OCI-LY7 (cell line): ENCODE results near the gene HAPLN1. TPM values are rescaled to one million over a fixed set of nuclear protein-coding genes. Genes with fewer than 3 reads are reported as not detected.

Source experiments
- BruUV-seq: library from RNA; stranded (reverse); fragments of 400-500 nt; replicated peaks from 2 replicates; lab custom pipeline; 2021; lab: Mats Ljungman, UMichigan
- CTCF ChIA-PET: fragments of 300-600 bp; sonication (Branson Sonifier 250); formaldehyde crosslinking; loops from one replicate; lab custom pipeline; 2022; ENCODE audit warnings: antibody characterized with exemption; ENCODE audit not compliant: unreplicated experiment; lab: Charles Lee
- POLR2A ChIA-PET: fragments of 300-600 bp; sonication (Branson Sonifier 250); formaldehyde crosslinking; loops from one replicate; lab custom pipeline; 2022; ENCODE audit warnings: antibody characterized with exemption; lab: Charles Lee
- DNase-seq: peaks from one replicate; pipeline ENCODE4 v3.0.0-alpha.2; 2015; ENCODE audit warnings: low spot score
- H2AFZ ChIP-seq: fragments of 200-600 bp; sonication (generic), shearing (Covaris generic); 2 replicates; pipeline ENCODE4 v1.6.1; 2014; ENCODE audit warnings: mild to moderate bottlenecking, antibody characterized with exemption, low read length, moderate library complexity
- H3K27ac ChIP-seq: fragments of 200-600 bp; sonication (generic); 2 replicates; pipeline ENCODE4 v1.5.1; 2014; ENCODE audit warnings: mixed run types, low read depth, mild to moderate bottlenecking, moderate library complexity, low read length, inconsistent platforms; ENCODE audit not compliant: poor library complexity, severe bottlenecking
- H3K36me3 ChIP-seq: fragments of 200-600 bp; sonication (generic); 2 replicates; pipeline ENCODE4 v1.6.1; 2014; ENCODE audit warnings: mild to moderate bottlenecking, antibody characterized with exemption, low read length, moderate library complexity, mixed read lengths; ENCODE audit not compliant: insufficient read depth
- H3K4me1 ChIP-seq: fragments of 200-600 bp; sonication (generic); 2 replicates; pipeline ENCODE4 v1.5.1; 2014; ENCODE audit warnings: mild to moderate bottlenecking, low read length; ENCODE audit not compliant: insufficient read depth, poor library complexity, severe bottlenecking
- H3K4me2 ChIP-seq: fragments of 200-600 bp; sonication (generic); 2 replicates; pipeline ENCODE4 v1.6.1; 2014; ENCODE audit warnings: mild to moderate bottlenecking, low read length
- H3K4me3 ChIP-seq: fragments of 200-600 bp; sonication (generic); 2 replicates; pipeline ENCODE4 v1.5.1; 2014; ENCODE audit warnings: mild to moderate bottlenecking, low read depth, low read length; ENCODE audit not compliant: poor library complexity, severe bottlenecking
- H3K79me2 ChIP-seq: fragments of 200-600 bp; sonication (generic); 2 replicates; pipeline ENCODE4 v1.6.1; 2016; ENCODE audit warnings: low read depth, mild to moderate bottlenecking, low read length, moderate library complexity, mixed read lengths; ENCODE audit not compliant: insufficient read depth
- H3K9me2 ChIP-seq: fragments of 200-600 bp; sonication (generic); 2 replicates; pipeline ENCODE4 v1.6.1; 2016; ENCODE audit warnings: mild to moderate bottlenecking, low read length, mixed read lengths; ENCODE audit not compliant: insufficient read depth
- H3K9me3 ChIP-seq: fragments of 200-600 bp; sonication (generic); 2 replicates; pipeline ENCODE4 v1.6.1; 2014; ENCODE audit warnings: mild to moderate bottlenecking, mixed run types, low read length, mixed read lengths
- H4K20me1 ChIP-seq: fragments of 200-600 bp; sonication (generic); 2 replicates; pipeline ENCODE4 v1.6.1; 2014; ENCODE audit warnings: mild to moderate bottlenecking, antibody characterized with exemption, low read length, moderate library complexity, mixed read lengths; ENCODE audit not compliant: insufficient read depth
- CTCF ChIP-seq: fragments of 200-600 bp; sonication (generic); conservative IDR thresholded peaks from 2 replicates; pipeline ENCODE4 v1.5.1; 2014; ENCODE audit warnings: mild to moderate bottlenecking, antibody characterized with exemption, low read length, moderate library complexity, mixed read lengths
- EZH2phosphoT487 ChIP-seq: fragments of 200-600 bp; sonication (generic); IDR thresholded peaks from 2 replicates; pipeline ENCODE4 v1.6.1; 2018; ENCODE audit warnings: low read depth, borderline replicate concordance, mild to moderate bottlenecking, mixed run types, antibody characterized with exemption, low read length, moderate library complexity, mixed read lengths
- intact Hi-C: fragments of 100-400 bp; cut with micrococcal nuclease; formaldehyde crosslinking; loops from one replicate; pipeline ENCODE4 v1.10.0; 2022; ENCODE audit not compliant: unreplicated experiment
- total RNA-seq, 2 experiments: library from RNA; depleted of rRNA in 1 of 2; stranded (reverse); fragments of >200 nt in 1 of 2; shearing (Covaris generic) in 1 of 2; gene quantifications; 2 replicates each; pipeline ENCODE4 v1.2.3, GENCODE V29; 2014 to 2022

HAPLN1 gene
- total RNA-seq, 2 experiments from 2014 or later: not detected

- TF ChIP-seq EZH2phosphoT487 (no peak), CTCF (peak; percentile 87)
- peak; percentile 61 for DNase-seq
- Histone ChIP-seq H3K36me3 (no peaks in the 10 kb centered on the region), H3K9me2 (no peaks in the 10 kb centered on the region), H2AFZ (no peak overlapping the region), H3K79me2 (no peaks in the 10 kb centered on the region), H4K20me1 (no peaks in the 10 kb centered on the region), H3K4me1 (no peaks in the 10 kb centered on the region), H3K9me3 (no peaks in the 10 kb centered on the region), H3K27ac (no peak overlapping the region), H3K4me2 (no peak overlapping the region), H3K4me3 (no peak overlapping the region)
- intact Hi-C loops: no loop called here
- CTCF ChIA-PET: no interaction called here
- no TSS peak for BruUV-seq
- POLR2A ChIA-PET: interaction anchor here (1.1 kb wide), 1 partner anchor 11 kb away, joined by 3 read pairs; no protein-coding TSS in a partner anchor
Measured at GRCh38 chr5:83711982-83712601, 8.6 kb downstream of the HAPLN1 start.

GRCh38 chr5:83709973-83710372 is 10.7 kb downstream of the HAPLN1 start:
- Histone ChIP-seq H3K9me2 (no peaks in the 10 kb centered on the region), H3K36me3 (no peaks in the 10 kb centered on the region), H3K27ac (no peak overlapping the region), H2AFZ (no peak overlapping the region), H3K79me2 (no peaks in the 10 kb centered on the region), H3K4me1 (no peaks in the 10 kb centered on the region), H4K20me1 (no peaks in the 10 kb centered on the region), H3K9me3 (no peaks in the 10 kb centered on the region), H3K4me3 (no peak overlapping the region), H3K4me2 (no peak overlapping the region)
- no TSS peak for BruUV-seq
- ChIA-PET CTCF (no interaction called here), POLR2A (no interaction called here)
- intact Hi-C loops: no loop called here
- no peak for DNase-seq
- no peak for TF ChIP-seq EZH2phosphoT487
- TF ChIP-seq CTCF: no peak

GRCh38 chr5:83708170-83708569 is 12.5 kb downstream of the HAPLN1 start:
- H3K9me2 ChIP-seq: no peaks in the 10 kb centered on the region
- no peak overlapping the region for H3K27ac ChIP-seq
- H3K4me1 ChIP-seq: no peaks in the 10 kb centered on the region
- no peaks in the 10 kb centered on the region for H3K36me3 ChIP-seq
- H3K4me3 ChIP-seq: no peak overlapping the region
- H2AFZ ChIP-seq: no peak overlapping the region
- H3K4me2 ChIP-seq: no peak overlapping the region
- H4K20me1 ChIP-seq: no peaks in the 10 kb centered on the region
- ChIA-PET POLR2A (interaction anchor here (1.4 kb wide), 1 partner anchor 15 kb away, joined by 3 read pairs; no protein-coding TSS in a partner anchor), CTCF (no interaction called here)
- BruUV-seq: no TSS peak
- H3K79me2 ChIP-seq: no peaks in the 10 kb centered on the region
- no peak for DNase-seq
- intact Hi-C loops: no loop called here
- H3K9me3 ChIP-seq: no peaks in the 10 kb centered on the region
- TF ChIP-seq EZH2phosphoT487 (no peak), CTCF (no peak)
